Mucosa of descending colon (tissue), 3 donors: Measurements from ENCODE around the gene TAF3. TPM values are rescaled to one million over a fixed set of nuclear protein-coding genes. Genes with fewer than 3 reads are reported as not detected.

Experiments used
- ATAC-seq: fragments of 200-7000 bp; cut with Tn5 transposase; one replicate; pipeline ENCODE4 v1.9.1; 2020; ENCODE audit warnings: mild to moderate bottlenecking, moderate library complexity
- DNase-seq, 3 donors: peaks; one replicate each; pipeline ENCODE4 v3.0.0-alpha.2; 2020
- H3K36me3 ChIP-seq: fragments of 200-600 bp; one replicate; pipeline ENCODE4 v1.8.0; 2021; ENCODE audit warnings: low read depth, mild to moderate bottlenecking
- H3K4me1 ChIP-seq: fragments of 200-600 bp; one replicate; pipeline ENCODE4 v1.8.0; 2021; ENCODE audit warnings: low read depth, mild to moderate bottlenecking
- H3K4me3 ChIP-seq: fragments of 200-600 bp; one replicate; pipeline ENCODE4 v1.8.0; 2021; ENCODE audit warnings: mild to moderate bottlenecking
- H3K9me3 ChIP-seq: fragments of 200-600 bp; one replicate; pipeline ENCODE4 v1.8.0; 2021; ENCODE audit warnings: mild to moderate bottlenecking
- intact Hi-C, 2 donors: fragments of 100-400 bp; cut with DNase I in 1 of 2; cut with micrococcal nuclease in 1 of 2; formaldehyde crosslinking; loops; one replicate each; pipeline versions ENCODE4 v1.11.0 to v1.11.1; 2022; cut with DNase I, micrococcal nuclease
- total RNA-seq, 3 donors: library from RNA; stranded (reverse); fragmentation: NEBNext Ultra II Directional in 2 of 3; extraction: Animal tissue kit (Norgen Biotek cat#: 25700) in 2 of 3; gene quantifications; one replicate each; pipeline versions ENCODE4 v1.2.1 to v1.2.4, GENCODE V29; 2021 to 2023
- TF ChIP-seq, protein P1 (sequence below): fragments of 200-600 bp; IDR thresholded peaks from one replicate; pipeline ENCODE4 v1.8.0; 2022; ENCODE audit warnings: antibody characterized with exemption, mild to moderate bottlenecking
- donor health status: DM: no; HTN: no; CAD: no; lungs with moderate emphysema.
- donor health status: DM: no; HTN: no; CAD: no.
- donor health status: DM: no; HTN: yes; CAD: no.

The TAF3 gene
- total RNA-seq, 3 donors from 2014 or later = 5.5 to 17.2 (median 6.0) TPM

DNA sequence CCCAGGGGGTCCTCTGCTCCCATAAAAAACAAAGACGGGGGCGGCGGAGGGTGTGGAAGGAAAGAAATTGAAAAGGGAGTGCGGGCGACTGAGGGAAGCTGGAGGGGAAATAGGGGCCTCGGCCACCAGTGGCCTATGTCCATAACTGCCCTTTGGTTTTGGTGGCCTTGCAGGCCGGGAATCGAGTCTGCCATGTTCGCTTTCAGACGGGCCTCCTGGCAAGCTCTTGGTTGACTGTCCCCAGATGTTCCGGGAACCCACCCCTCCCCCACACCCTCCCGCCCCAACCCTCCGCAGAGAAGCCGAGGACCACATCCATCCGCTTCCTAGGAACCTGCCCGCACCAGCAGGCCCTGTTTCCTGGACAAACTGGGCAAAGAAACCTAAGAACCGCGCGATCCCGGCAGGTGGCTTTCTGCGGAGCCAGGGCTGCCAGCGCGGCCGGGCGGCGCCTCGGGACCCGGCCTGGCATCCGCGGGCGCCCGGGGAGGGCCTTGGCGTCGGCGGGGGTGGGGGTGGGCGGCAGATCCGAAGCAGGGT lies 216.2 kb downstream of the TAF3 start:
- Histone ChIP-seq H3K9me3 (no peaks in the 10 kb centered on the region), H3K4me1 (peaks cover 9% of the 10 kb centered on the region), H3K36me3 (no peaks in the 10 kb centered on the region), H3K4me3 (no peak overlapping the region)
- TF ChIP-seq, protein P1, sequence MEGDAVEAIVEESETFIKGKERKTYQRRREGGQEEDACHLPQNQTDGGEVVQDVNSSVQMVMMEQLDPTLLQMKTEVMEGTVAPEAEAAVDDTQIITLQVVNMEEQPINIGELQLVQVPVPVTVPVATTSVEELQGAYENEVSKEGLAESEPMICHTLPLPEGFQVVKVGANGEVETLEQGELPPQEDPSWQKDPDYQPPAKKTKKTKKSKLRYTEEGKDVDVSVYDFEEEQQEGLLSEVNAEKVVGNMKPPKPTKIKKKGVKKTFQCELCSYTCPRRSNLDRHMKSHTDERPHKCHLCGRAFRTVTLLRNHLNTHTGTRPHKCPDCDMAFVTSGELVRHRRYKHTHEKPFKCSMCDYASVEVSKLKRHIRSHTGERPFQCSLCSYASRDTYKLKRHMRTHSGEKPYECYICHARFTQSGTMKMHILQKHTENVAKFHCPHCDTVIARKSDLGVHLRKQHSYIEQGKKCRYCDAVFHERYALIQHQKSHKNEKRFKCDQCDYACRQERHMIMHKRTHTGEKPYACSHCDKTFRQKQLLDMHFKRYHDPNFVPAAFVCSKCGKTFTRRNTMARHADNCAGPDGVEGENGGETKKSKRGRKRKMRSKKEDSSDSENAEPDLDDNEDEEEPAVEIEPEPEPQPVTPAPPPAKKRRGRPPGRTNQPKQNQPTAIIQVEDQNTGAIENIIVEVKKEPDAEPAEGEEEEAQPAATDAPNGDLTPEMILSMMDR = no peak
- no peak for ATAC-seq
- DNase-seq = no peak
- intact Hi-C loops = no loop called here

DNA sequence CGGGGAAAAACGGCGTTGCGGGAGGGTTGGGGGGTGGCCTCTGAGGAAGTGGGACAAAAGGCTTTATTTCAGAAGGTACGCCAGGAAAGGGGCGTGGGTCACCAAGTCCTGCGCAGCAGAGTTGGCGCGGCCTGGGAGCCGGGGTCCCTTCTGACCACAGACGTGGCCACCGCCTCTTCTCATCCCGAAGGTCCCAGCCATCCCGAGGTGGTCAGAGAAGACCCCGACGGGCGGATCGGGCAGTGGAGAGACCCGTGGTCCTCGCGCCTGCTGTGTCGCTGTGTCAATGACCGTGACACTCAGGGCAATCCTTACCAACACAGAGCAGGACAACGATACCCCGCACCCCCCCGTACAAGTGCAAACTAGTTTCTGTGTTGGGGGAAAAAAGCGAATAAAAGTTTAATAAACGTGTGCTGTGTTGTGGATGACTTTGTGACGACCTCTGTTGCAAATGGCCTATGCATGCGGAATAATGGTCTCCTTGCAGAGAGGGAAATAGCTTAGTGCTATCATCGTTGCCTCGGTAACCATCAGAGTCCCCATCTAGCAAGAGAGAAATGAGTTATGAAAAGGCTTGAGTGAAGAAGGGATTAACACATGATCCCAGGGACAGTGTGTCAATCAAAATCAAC lies 216.8 kb downstream of the TAF3 start:
- DNase-seq (no peak), ATAC-seq (no peak)
- TF ChIP-seq, protein P1 = no peak
- Histone ChIP-seq H3K4me3 (no peak overlapping the region), H3K36me3 (no peaks in the 10 kb centered on the region), H3K4me1 (peaks cover 9% of the 10 kb centered on the region), H3K9me3 (no peaks in the 10 kb centered on the region)
- intact Hi-C loops = no loop called here

DNA sequence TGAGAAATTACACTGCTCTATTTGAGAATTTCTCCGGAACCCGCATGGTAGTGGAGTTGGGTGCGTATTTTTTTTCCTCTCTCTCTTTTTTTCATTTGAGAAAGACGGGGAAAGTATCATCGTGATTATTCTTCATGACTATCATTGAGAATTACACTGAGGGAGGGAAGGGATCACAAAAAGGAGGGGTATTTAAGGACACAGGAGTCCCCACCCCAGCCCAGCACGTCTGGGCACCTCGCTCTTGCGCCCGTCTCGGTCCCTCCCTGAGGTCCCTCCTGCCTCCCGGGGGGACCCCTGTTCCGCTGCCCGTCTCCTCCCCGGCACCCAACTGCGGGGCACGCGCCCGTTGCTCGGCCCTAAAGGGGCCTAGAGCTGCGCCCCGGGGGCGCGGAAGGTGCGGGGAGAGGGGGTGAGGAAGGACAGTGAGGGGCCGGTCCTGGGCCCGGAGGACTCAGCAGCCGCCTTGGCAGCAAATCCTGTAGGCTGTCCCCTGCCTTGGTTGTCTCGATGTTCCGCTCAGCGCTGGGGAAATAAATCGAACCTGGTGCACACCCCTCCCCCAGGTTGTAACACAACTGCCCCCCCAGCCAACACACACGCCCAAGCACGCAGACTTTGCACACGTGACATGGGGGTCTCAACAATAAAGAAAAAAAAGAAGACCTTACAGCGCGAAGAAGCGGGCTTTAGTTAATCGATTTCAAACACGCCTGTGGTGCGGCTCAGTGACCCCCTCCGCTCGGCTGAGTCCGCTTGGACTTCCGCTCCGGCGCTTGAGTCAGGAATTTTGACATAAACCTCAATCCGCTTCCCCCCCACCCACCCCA lies 217.6 kb downstream of the TAF3 start:
- H3K4me1 ChIP-seq = peaks cover 9% of the 10 kb centered on the region
- H3K4me3 ChIP-seq = no peak overlapping the region
- TF ChIP-seq, protein P1 = no peak
- H3K9me3 ChIP-seq = no peaks in the 10 kb centered on the region
- ATAC-seq = no peak
- no peak for DNase-seq
- intact Hi-C loops = no loop called here
- H3K36me3 ChIP-seq = no peaks in the 10 kb centered on the region

DNA sequence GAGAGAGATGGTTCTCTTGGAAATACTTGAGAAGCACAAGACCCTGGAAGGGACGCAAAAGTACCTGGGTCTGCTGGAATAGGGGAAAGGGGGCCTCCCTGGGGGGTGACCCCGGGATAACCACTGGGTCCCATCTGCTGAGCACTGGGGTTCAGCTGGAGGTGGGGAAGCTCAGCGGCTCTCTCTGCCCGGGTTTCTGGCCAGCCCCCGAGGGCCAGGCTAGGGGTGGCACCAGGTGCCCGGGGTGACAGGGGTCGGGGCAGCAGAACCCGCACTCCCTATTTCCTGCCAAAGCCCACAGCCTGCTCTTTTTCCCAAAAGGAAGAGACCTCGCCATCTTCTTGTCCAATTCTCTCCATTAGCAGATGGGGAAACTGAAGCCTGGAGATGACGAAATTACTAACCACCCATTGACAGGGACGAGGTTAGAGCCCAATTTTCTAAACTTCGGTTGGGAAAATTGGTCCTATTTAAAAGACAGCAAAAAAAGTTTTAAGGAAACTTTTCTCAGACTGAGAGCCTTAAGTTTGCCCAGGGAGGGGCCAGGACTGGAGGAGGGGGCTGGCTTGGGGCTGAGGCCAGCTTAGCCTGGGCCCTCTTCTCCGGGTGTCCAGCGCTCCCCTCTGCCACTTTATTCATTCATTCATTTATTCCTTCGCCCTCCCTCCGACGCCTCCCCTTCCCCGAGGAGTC lies 218.3 kb downstream of the TAF3 start:
- H3K4me1 ChIP-seq = peaks cover 9% of the 10 kb centered on the region
- TF ChIP-seq, protein P1 = no peak
- H3K4me3 ChIP-seq = no peak overlapping the region
- intact Hi-C loops = no loop called here
- ATAC-seq (no peak), DNase-seq (no peak)
- H3K9me3 ChIP-seq = no peaks in the 10 kb centered on the region
- no peaks in the 10 kb centered on the region for H3K36me3 ChIP-seq

DNA sequence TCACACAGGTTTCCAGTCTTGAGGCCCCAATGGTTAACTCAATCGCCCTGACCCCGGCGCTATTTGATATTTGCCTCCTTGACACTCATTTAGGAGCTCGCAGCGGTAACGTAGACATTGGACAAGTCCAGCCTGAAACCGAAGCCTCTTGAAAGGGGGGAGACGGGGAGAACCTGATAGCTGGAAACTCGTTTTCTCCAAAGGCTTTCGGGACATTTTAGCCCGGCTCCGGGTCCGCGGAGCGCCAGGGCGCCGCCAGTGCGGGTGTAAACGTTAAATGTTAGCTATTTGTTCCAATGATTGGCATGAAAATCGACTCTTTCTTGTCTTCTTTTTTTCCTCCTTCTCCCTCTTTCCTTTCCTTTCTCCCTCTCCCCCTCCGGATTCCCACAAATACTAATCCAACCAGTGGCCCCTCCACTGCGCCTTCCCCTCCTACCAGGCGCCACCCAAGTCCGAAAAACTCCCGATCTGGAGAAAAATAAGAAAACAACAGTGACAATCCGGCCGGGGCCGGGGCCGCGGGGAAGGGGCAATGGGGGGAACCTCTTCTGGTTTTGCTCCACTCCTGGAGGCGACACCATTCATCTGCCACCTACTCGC lies 219.0 kb downstream of the TAF3 start:
- Histone ChIP-seq H3K4me1 (peaks cover 9% of the 10 kb centered on the region), H3K4me3 (no peak overlapping the region), H3K36me3 (no peaks in the 10 kb centered on the region), H3K9me3 (no peaks in the 10 kb centered on the region)
- intact Hi-C loops = no loop called here
- DNase-seq (no peak), ATAC-seq (no peak)
- TF ChIP-seq, protein P1 = no peak
